Measurements from ENCODE around the gene RBMS1.

The RBMS1 gene

DNA sequence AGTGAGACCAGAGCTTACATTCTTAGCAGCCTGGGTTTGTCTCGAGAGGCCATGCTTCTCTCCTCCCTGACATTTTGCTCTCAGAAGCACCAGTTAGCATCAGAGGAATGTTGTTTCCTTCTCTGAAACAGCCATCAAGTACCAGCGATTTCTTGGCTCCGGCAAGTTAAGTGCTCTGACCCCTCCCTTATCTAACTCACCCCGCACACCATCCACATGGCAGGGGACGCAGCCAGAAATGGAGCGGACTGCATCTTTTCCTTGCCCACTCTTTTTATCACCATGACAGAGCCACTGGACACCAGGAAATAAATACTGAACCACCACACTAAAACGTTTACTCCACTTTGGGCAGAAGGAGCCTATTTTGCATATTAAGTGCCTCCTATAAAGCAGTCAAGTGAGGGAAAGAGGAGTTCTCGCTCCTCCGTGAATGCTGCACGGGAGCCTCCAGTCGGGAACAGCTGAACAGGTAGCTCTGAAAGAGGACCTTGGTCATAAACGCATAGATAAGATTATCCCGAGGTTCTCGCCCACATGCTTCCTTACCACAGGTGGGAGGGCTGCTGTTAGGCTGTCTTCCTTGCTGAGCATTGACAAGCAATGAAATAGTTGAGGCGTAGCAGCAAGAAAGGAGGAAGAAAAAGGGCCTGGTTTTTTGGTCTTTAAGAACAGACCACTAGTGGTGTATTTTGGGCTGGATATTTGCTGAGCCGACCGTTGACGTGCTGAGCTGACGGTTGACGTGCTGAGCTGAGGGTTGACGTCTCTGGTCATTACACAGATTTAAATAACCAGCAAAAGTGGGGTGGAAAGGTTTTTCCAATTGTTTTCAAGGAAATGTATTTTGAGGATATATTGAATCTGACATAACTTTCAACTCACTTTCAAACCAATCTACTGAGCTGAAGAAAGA lies 222.2 kb downstream of the RBMS1 start:
- DNase-seq: no peak

GRCh38 chr2:160270571-160271113 lies 223.0 kb downstream of the RBMS1 start:
- no peak for DNase-seq

DNA sequence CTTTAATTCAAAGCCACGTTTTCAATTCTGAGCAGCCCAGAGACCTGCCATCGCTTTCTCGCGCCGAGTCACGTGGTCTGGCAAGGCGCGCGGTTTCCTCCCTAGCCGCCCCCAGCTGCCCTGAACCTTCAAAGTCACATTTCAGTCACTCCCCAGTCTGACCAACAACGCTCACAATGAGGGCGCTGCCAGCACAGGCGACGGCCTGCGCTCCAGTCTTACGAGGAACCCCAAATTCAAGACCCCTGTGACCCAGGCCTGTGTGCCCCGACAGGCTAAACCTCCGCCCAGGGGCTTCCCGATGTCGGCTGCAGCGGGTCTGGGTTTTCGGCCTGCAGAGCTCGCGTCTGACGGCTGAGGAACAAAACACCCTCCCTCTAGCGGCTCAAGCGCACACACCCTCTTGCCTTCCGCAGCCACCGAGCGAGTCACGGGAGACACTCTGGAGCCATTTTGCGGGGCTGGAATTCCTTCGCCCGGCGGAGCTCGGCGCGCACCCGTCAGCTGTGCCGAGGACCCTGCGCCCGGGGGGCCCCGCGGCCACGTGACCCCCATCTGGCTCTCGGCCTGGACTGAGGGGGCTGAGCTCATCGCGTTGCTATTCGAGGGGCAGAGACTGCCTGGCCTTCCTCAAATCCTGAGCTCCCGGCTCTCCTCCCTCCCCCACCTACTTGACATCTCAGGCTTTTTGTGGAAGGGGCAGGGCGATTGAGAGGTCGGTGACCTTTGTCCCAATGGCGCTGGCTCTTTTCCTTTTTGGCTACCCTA lies 223.6 kb downstream of the RBMS1 start:
- DNase-seq: peak; percentile 37 to 81 (median 47)

GRCh38 chr2:160269365-160269764 lies 224.2 kb downstream of the RBMS1 start:
- DNase-seq: no peak

GRCh38 chr2:160268151-160268781 lies 225.3 kb downstream of the RBMS1 start:
- DNase-seq: no peak

- DNase-seq: no peak
Measured at GRCh38 chr2:160267692-160268091, 225.9 kb downstream of the RBMS1 start.

GRCh38 chr2:160267022-160267421 lies 226.6 kb downstream of the RBMS1 start:
- no peak for DNase-seq

DNA sequence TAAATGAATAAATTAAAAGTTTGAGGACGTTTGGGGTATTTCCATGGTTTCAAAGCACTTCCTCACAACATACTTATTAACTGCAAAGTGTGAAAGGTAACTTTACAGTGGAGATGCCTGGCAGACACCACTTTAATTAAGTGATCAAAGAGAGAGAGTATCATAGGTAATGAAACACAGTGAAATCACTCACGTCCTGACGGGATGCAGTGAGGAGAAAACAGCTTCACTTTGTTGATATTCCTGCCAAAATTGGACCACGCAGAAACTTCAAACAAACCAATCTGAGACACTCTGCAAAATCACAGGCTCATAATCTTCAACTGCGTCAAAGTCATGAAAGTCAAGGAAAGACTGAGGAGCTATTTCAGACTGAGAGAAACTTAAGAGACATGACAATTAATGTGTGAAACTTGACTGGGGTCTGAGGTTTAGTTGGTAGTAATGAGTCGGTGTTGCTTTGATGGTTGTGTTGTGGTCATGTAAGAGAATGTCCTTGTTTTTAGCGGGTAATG lies 227.5 kb downstream of the RBMS1 start:
- DNase-seq: peak in 2 of 5 experiments; percentile 41 to 81

- no peak for DNase-seq
Measured at GRCh38 chr2:160264308-160264707, 229.3 kb downstream of the RBMS1 start.

DNA sequence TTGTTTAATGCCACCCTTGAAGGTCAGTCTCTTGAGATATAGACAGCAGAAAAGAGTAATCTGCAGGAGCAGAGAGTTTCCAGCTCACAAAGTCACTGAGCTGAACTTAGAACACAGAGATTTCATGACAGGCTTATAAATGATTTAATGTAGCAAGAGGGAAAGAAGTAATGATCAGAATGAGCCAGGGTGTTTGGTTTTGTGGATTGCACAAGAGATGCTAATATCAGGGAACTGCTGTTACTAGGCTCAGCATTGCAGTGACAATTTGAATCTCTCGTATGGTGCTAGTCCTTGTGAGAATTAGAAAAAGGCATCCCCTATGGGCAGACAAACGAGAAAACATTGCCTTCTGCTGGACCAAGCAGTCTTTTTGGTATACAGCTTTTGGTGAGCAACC lies 231.9 kb downstream of the RBMS1 start:
- no peak for DNase-seq

DNA sequence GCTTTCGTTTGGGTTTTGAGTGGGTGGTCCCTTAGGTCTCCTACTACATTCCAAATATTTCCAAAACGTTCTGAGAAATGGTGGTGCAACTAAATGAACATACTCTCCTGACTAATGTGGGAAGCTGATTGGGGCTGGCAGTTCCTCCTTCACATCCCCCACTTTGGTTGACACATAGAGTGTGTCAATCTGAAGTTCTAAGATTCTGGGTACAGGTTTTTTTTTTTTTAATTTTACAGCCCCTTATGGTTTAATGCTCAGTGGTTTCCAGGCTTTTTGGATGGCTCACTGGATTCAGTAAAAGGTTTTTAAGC lies 235.2 kb downstream of the RBMS1 start:
- no peak for DNase-seq

DNA sequence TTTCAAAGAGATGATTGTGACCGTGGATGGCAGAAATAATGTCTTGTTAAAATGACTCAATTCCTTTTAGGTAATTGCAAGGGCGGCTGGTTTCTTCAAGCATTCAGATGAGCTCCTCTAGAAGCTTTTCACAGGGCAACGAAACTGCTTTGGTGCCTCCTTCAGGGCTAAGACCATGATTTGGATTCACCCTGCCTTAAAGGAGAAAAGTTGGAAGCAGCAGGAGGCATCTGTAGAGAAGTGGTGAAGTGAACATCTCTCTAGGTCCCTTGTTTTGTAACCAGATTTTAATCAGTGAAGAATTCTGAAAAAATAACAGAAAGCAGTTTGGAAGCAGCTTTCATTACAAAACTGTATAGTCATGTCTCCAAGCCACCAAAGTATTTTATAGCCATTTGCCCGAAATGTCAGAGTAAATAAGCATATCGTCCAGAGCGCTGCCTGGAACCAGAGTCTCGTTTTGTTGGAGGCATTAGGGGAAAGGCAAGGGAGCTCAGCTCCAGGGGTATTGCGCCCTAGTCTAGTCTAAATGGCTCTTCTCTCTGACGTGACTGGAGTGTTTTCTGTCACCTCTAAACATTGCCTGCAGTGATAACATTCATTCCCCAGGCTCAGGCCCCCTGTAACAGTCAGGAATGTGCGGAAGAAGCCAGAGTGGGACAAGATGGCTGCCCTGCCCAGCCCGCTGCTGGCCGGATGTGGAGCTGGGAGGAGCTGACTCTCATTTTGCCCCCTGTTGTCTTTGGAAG lies 235.7 kb downstream of the RBMS1 start:
- DNase-seq: no peak

- DNase-seq: no peak
Measured at GRCh38 chr2:160257041-160257742, 236.4 kb downstream of the RBMS1 start.

GRCh38 chr2:160256507-160256906 lies 237.1 kb downstream of the RBMS1 start:
- no peak for DNase-seq

GRCh38 chr2:160255408-160255807 lies 238.2 kb downstream of the RBMS1 start:
- DNase-seq: no peak

DNA sequence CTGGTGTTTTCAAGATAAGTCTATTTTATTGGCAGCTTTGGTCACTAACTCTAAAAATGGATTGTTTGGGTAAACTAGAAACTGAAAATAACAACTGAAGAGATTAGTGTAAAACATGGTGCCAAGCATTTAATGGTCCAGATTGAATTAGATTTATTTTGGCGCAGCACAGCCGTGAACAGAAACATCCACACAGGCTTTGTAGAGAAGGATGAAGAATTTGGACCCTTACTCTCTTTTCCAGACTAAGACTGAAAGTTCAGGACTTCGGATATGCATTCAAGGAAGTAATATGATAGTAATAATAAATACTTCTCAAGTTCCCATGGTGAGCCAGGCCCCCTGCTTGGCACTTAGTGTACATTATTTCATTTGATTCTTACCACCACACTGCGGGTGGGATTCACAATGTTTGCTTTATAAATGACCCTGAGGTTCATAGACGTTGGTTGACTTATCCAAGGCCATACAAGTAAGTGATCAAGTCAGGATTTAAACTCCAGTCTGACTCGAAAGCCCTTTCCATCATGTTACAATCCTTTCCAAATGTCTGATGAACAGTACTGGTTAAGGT lies 239.3 kb downstream of the RBMS1 start:
- no peak for DNase-seq

GRCh38 chr2:160253440-160254188 lies 240.0 kb downstream of the RBMS1 start:
- no peak for DNase-seq

GRCh38 chr2:160252900-160253299 lies 240.7 kb downstream of the RBMS1 start:
- DNase-seq: no peak

DNA sequence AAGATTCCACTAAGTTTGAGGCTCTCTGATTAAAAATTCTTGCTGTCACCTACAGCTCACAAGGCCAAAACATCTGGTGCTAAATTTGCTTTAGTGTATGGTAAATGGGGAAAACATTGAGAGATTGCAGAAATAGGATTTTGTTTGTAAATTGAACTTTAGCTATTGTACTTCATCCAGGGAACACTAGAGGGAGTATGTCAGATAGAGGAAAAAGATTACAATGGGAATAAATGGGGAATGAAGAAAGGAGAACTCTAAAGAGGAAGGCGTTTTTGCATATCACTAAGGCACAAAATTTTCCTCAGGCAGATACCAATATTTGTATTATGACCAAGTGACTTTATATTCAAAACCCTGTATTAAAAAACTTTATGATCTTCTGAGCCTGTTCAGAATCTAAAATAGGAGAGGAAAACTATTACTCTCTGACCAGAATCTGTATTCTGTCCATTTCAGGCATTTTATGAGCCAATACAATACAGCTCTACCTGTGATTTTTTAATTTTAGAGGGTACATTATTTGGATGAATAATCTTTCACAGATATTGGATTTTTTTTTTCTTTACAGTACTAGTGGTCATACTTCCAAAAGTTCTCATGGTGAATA lies 241.2 kb downstream of the RBMS1 start:
- no peak for DNase-seq

DNA sequence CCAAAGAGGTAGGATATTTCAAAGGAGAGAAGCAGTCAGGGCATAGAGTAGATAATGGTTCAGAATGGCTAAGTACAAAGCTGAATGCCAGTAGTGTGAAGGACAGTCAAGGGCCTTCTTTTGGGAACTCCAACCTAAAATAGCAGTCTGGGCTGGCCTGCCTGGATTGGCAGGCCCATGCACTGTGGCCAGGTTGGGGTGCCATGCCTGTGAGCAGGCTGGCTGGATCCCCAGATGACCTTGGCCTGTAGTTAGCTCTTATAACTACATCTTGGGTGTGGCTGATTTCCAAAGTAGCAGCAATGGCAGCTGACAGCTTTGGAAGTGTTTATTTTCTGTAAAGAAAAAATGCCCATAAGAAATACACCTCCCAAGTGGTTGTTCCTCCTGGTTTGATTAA lies 242.0 kb downstream of the RBMS1 start:
- no peak for DNase-seq

All from T-helper 2 cell (primary cell).